ENCODE measurements around the gene RAB11FIP3. TPM values are rescaled to one million over a fixed set of nuclear protein-coding genes. Genes with fewer than 3 reads are reported as not detected.

Gene RAB11FIP3
- total RNA-seq, 2 experiments from 2014 or later, result 29.0 to 51.2 TPM

GRCh38 chr16:502179-502943 is 76.9 kb downstream of the RAB11FIP3 start:
- Histone ChIP-seq H3K4me2 (ENCODE audit: low read length) (no peak overlapping the region), H3K4me3 (ENCODE audit: low read depth, low read length, poor library complexity, severe bottlenecking) (no peak overlapping the region), H3K36me3 (ENCODE audit: insufficient read depth, low read length) (peaks cover 3% of the 10 kb centered on the region; the same call in 1 of the 2 replicates), H3K79me2 (ENCODE audit: insufficient read depth, low read depth, low read length) (no peaks in the 10 kb centered on the region), H3K9me2 (ENCODE audit: insufficient read depth, low read length) (no peaks in the 10 kb centered on the region), H2AFZ (ENCODE audit: low read length) (no peak overlapping the region), H4K20me1 (ENCODE audit: insufficient read depth, low read length) (no peaks in the 10 kb centered on the region), H3K9me3 (ENCODE audit: low read length) (no peaks in the 10 kb centered on the region), H3K4me1 (ENCODE audit: insufficient read depth, low read length, poor library complexity, severe bottlenecking) (no peaks in the 10 kb centered on the region), H3K27ac (ENCODE audit: low read depth, low read length, poor library complexity, severe bottlenecking) (no peak overlapping the region)
- POLR2A ChIA-PET, result no interaction called here
- TF ChIP-seq CTCF (conservative IDR thresholded peaks at IDR 0.05; ENCODE audit: low read length) (no peak), EZH2phosphoT487 (IDR thresholded peaks at IDR 0.05; ENCODE audit: borderline replicate concordance, low read depth, low read length) (no peak)
- no TSS peak for BruUV-seq (replicated peaks)
- CTCF ChIA-PET (ENCODE audit: unreplicated experiment), result interaction anchor here (0.6 kb wide), 1 partner anchor 360 kb away, joined by 5 read pairs; no protein-coding TSS in a partner anchor
- intact Hi-C loops (cut with micrococcal nuclease; ENCODE audit: unreplicated experiment), result no loop called here
- no peak for DNase-seq (ENCODE audit: low spot score)

GRCh38 chr16:503150-504071 is 78.0 kb downstream of the RAB11FIP3 start:
- ChIA-PET POLR2A (no interaction called here), CTCF (ENCODE audit: unreplicated experiment) (no interaction called here)
- intact Hi-C loops (cut with micrococcal nuclease; ENCODE audit: unreplicated experiment), result no loop called here
- no peaks in the 10 kb centered on the region for H3K9me3 ChIP-seq (ENCODE audit: low read length)
- no peaks in the 10 kb centered on the region for H4K20me1 ChIP-seq (ENCODE audit: insufficient read depth, low read length)
- no peaks in the 10 kb centered on the region for H3K9me2 ChIP-seq (ENCODE audit: insufficient read depth, low read length)
- H2AFZ ChIP-seq (ENCODE audit: low read length), result no peak overlapping the region
- H3K27ac ChIP-seq (ENCODE audit: low read depth, low read length, poor library complexity, severe bottlenecking), result no peak overlapping the region
- no peaks in the 10 kb centered on the region for H3K4me1 ChIP-seq (ENCODE audit: insufficient read depth, low read length, poor library complexity, severe bottlenecking)
- no peak for DNase-seq (ENCODE audit: low spot score)
- H3K4me2 ChIP-seq (ENCODE audit: low read length), result no peak overlapping the region
- H3K79me2 ChIP-seq (ENCODE audit: insufficient read depth, low read depth, low read length), result no peaks in the 10 kb centered on the region
- TF ChIP-seq CTCF (conservative IDR thresholded peaks at IDR 0.05; ENCODE audit: low read length) (no peak), EZH2phosphoT487 (IDR thresholded peaks at IDR 0.05; ENCODE audit: borderline replicate concordance, low read depth, low read length) (no peak)
- peaks cover 3% of the 10 kb centered on the region; the same call in 1 of the 2 replicates for H3K36me3 ChIP-seq (ENCODE audit: insufficient read depth, low read length)
- no peak overlapping the region for H3K4me3 ChIP-seq (ENCODE audit: low read depth, low read length, poor library complexity, severe bottlenecking)
- no TSS peak for BruUV-seq (replicated peaks)

All from OCI-LY7 (cell line).